ENCODE data around the gene PRKAG2. TPM values are rescaled to one million over a fixed set of nuclear protein-coding genes. Genes with fewer than 3 reads are reported as not detected.

PRKAG2 gene
- total RNA-seq, 4 donors from 2014 or later = 19.5 to 30.8 (median 27.6) TPM

DNA sequence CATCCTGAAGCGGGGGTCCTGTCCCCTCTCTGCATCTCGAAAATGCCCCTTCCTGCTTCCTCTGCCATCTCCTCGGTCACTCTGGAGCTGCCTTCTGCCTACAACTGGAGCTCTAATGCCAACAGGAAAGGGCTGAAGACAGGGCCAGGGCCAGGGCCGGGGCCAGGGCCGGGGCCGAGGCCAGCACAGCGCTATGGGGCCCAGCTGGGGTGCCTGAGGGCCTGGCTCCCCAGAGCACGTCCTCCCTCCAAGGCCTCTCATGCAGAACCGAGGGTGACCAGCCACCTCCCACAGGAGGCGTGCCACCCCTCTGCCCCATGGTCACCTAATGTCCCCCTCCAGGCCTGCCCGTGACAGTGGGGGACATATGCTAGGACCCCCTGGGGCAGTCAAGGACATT, 155.7 kb downstream of the PRKAG2 start:
- DNase-seq = peak; percentile 19 to 22
- TF ChIP-seq POLR2A (IDR thresholded peaks at IDR 0.05) = no peak
- TF ChIP-seq, protein P1, sequence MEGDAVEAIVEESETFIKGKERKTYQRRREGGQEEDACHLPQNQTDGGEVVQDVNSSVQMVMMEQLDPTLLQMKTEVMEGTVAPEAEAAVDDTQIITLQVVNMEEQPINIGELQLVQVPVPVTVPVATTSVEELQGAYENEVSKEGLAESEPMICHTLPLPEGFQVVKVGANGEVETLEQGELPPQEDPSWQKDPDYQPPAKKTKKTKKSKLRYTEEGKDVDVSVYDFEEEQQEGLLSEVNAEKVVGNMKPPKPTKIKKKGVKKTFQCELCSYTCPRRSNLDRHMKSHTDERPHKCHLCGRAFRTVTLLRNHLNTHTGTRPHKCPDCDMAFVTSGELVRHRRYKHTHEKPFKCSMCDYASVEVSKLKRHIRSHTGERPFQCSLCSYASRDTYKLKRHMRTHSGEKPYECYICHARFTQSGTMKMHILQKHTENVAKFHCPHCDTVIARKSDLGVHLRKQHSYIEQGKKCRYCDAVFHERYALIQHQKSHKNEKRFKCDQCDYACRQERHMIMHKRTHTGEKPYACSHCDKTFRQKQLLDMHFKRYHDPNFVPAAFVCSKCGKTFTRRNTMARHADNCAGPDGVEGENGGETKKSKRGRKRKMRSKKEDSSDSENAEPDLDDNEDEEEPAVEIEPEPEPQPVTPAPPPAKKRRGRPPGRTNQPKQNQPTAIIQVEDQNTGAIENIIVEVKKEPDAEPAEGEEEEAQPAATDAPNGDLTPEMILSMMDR (IDR thresholded peaks at IDR 0.05) = no peak
- Histone ChIP-seq H3K27ac (no peak overlapping the region), H3K9me3 (no peaks in the 10 kb centered on the region), H3K36me3 (no peaks in the 10 kb centered on the region), H3K27me3 (no peaks in the 10 kb centered on the region), H3K4me1 (peaks cover 13 to 16% of the 10 kb centered on the region in 2 donors), H3K4me3 (replicated peaks in 1 of 3) (no peak overlapping the region)
- intact Hi-C loops (cut with DNase I) = no loop called here
- WGBS, 2 donors = 48 to 60% methylated on average over 8 to 10 of the region's 11 CpGs

DNA sequence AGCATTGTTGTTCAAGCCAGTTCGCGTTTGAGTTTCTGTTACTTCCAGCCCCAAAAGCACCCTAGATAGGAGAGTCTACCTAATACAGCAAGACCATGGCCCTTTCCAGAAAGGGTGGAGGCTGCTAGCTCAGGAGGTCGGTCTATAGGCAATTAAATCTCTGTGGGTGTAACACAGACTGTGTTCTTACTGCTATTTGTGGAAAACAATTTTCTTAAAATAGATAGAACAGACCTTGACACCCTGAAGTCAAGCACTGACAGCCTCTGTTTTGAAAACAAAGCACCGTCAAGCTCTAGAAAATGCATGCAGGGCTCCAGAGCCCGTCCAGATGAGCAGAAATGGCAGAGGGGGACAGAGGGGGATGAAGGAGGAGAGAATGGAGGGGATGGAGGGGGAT, 156.6 kb downstream of the PRKAG2 start:
- WGBS, 2 donors = 66 to 77% methylated on average over 5 of the region's 5 CpGs
- Histone ChIP-seq H3K27me3 (no peaks in the 10 kb centered on the region), H3K4me1 (peaks cover 16% of the 10 kb centered on the region in 2 donors), H3K9me3 (no peaks in the 10 kb centered on the region), H3K36me3 (no peaks in the 10 kb centered on the region), H3K27ac (no peak overlapping the region), H3K4me3 (replicated peaks in 1 of 3) (no peak overlapping the region)
- no peak for DNase-seq
- intact Hi-C loops (cut with DNase I) = no loop called here
- TF ChIP-seq, protein P1 (IDR thresholded peaks at IDR 0.05) = no peak
- TF ChIP-seq POLR2A (IDR thresholded peaks at IDR 0.05) = no peak

DNA sequence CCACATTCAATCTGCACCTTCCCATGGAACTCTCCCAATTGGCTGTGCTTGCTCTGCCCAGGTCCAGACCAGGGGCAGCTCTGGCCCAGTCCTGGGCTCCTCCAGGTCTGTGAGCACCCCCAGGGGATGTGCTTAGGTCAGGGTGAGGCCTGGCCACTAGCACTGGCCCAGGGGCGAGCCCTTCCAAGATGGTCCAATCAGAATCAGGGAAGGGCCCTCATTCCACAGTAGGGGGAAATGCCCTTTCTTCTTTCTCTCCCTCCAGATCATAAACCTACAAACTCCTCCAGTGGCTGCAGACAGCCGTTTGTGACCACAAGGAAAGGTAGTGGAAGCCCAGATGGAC, 157.0 kb downstream of the PRKAG2 start:
- intact Hi-C loops (cut with DNase I) = no loop called here
- TF ChIP-seq, protein P1 (IDR thresholded peaks at IDR 0.05) = no peak
- H3K4me3 ChIP-seq (replicated peaks in 1 of 3) = no peak overlapping the region

DNA sequence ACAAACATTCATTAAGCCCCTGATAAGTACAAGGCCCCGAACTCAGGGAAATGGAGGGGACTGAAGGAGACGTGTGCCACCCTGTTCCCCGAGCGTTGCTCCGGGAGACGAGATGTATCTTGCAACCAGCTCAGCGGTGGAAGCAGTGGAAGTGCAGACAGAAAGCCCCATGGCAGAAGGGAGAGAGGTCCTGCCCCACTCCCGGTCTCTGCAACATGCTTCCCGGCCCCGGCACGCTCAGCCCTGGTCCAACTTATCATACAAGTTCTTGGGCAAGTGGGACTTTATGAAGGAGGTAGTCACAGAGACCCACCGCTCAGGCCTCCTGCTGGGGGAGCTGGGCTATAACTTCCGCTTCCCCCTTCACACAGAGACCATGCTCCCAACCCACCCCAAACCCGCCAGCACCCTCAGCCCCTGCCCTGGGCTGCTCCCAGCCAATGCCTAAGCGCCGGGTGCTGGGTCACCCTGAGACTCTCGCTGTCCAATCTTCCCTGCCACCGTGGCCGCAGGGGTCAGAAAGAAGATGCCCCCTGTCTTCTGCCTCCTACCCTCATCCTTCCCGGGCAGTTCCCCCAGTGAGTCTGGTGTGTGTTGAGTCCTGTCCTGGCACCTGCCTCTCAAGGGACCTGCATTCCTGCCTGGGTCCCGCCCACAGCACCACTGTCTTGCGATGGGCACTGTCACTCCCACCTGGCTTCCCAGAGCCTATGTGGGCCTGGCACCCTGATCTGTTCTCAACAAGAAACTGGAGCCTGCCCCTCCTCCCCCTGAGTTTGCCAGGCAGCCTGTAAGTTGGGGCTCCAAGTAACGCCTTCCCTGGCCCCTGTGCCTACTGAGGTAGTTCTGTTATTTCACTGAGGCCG, 157.7 kb downstream of the PRKAG2 start:
- Histone ChIP-seq H3K27me3 (no peaks in the 10 kb centered on the region), H3K4me1 (peaks cover 16% of the 10 kb centered on the region in 2 donors), H3K36me3 (no peaks in the 10 kb centered on the region), H3K27ac (no peak overlapping the region), H3K4me3 (replicated peaks in 1 of 3) (no peak overlapping the region), H3K9me3 (no peaks in the 10 kb centered on the region)
- no peak for TF ChIP-seq POLR2A (IDR thresholded peaks at IDR 0.05)
- TF ChIP-seq, protein P1 (IDR thresholded peaks at IDR 0.05) = no peak
- intact Hi-C loops (cut with DNase I) = no loop called here
- WGBS, 2 donors = 94 to 95% methylated on average over 23 to 24 of the region's 24 CpGs
- DNase-seq = no peak

More for the DNA sequence above, 157.0 kb downstream of the PRKAG2 start:
- Histone ChIP-seq H3K9me3 (no peaks in the 10 kb centered on the region), H3K27ac (no peak overlapping the region), H3K4me1 (peaks cover 16% of the 10 kb centered on the region in 2 donors), H3K27me3 (no peaks in the 10 kb centered on the region), H3K36me3 (no peaks in the 10 kb centered on the region)
- WGBS, 2 donors = 88 to 96% methylated on average over 2 of the region's 2 CpGs
- no peak for DNase-seq

DNA sequence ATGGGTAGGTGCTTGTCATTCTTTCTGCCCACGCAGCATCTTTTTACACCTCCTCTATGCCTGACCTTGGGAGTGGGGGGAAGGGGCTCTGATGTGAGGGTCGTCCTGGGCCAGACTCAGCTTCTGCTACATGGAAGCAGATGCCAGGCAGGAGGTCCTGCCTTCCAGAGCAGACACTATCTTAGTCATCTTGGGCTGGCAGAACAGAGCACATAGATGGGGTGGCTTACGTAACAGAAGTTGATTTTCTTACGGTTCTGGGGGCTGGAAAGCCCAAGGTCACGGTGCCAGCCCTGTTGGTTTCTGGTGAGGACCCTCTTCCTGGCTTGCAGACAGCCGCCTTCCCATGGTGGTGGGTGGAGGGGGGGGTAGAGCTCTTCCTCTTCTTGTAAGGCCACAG, 159.0 kb downstream of the PRKAG2 start:
- WGBS, 2 donors = 83 to 90% methylated on average over 6 of the region's 6 CpGs
- no peak for DNase-seq
- Histone ChIP-seq H3K27ac (peak overlapping the region in 1 of 3 donors; percentile 12), H3K9me3 (no peaks in the 10 kb centered on the region), H3K4me1 (peaks cover 16 to 17% of the 10 kb centered on the region in 2 donors), H3K36me3 (no peaks in the 10 kb centered on the region), H3K4me3 (replicated peaks in 1 of 3) (no peak overlapping the region), H3K27me3 (no peaks in the 10 kb centered on the region)
- no peak for TF ChIP-seq POLR2A (IDR thresholded peaks at IDR 0.05)
- TF ChIP-seq, protein P1 (IDR thresholded peaks at IDR 0.05) = no peak
- intact Hi-C loops (cut with DNase I) = no loop called here

Data from thyroid gland (tissue), 4 donors.